ENCODE measurements around the gene NAPSA.

NAPSA gene

DNA sequence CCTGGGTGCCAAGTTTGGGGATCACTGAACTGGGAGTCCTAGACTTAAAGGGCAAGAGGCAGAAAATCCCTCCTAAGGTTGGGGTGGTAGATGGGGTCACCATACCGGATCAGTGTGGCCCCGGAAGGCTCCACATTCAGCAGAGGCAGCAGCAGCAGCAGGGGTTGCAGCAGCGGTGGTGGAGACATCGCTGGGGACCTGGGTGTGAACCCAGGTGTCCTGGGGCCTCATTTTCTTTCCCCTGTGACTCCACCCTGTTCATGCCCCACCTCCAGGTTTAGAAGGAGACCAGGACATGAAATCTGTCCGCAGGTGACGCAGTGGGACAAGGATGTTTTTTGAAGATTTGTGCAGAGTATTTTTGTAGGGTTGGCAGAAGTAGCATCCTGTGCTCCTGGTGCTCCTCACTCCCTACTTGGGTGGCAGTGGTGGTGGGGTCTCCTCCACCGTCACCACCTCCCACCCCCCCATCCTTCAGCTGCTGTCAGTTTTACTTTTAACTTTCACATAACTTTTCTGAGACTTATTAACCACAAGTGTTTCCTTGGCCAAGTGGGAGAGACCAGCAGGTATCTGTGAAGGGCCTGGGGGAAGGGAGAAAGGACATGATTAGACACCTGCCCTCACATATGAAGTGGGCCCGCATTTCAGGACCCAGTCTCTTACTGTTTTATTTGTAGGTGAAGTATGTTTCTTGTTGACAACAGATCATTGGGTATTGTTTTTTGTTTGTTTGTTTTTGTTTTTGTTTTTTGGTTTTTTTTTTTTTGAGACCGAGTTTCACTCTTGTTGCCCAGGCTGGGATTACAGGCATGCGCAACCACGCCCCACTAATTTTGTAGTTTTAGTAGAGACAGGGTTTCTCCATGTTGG is at the start of gene NAPSA:
NAPSA (minus strand) TSS at position 206 of the 873 bp plus-strand sequence; CDS start at position 188, 18 bp downstream.
- Histone ChIP-seq H2AFZ (ENCODE audit: low read depth, low read length) (no peak within 1 kb of the TSS), H3K4me1 (ENCODE audit: insufficient read depth, low read length) (peaks cover 6% of the 10 kb centered on the region), H3K9me3 (ENCODE audit: low read length) (no peaks in the 10 kb centered on the region), H3K4me3 (ENCODE audit: low read length) (no peak within 1 kb of the TSS), H3K36me3 (ENCODE audit: insufficient read depth, low read length) (no peaks in the 10 kb centered on the region), H3K27me3 (ENCODE audit: insufficient read depth, low read length) (no peaks in the 10 kb centered on the region)

DNA sequence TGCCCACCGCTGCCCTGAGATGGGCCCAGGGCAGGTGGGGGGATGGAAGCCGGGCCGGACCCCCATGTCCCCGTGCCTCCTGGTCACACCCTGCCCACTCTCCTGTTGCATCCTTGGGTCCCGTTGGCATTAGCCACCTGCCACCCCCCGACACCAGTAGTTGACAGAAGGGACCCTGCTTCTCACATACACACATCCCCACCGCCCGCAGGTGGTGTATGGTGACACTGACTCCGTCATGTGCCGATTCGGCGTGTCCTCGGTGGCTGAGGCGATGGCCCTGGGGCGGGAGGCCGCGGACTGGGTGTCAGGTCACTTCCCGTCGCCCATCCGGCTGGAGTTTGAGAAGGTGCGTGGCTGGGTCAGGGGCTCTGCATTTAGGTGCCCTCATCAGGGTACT is 48.1 kb upstream of the NAPSA start:
- H3K27me3 ChIP-seq (ENCODE audit: insufficient read depth, low read length): no peaks in the 10 kb centered on the region

DNA sequence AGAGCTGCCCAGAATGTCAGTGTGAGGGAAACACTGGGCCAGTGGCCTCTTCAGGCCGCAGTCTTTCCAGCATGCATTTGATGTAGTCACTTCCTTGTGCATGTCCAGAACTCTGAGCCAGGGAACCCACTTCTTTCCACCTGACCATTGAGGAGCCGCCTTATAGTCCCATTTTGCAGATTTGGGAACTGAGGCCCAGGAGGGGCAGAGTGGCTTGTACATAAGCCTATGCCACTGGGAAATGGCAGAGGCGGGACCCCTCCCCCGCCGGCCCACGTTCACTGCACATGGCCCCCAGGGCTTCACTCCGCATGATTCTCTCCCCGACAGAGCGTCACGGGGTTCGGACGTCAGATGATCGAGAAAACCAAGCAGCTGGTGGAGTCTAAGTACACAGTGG is 47.7 kb upstream of the NAPSA start:
- no peaks in the 10 kb centered on the region for H3K9me3 ChIP-seq (ENCODE audit: low read length)
- no peaks in the 10 kb centered on the region for H3K27me3 ChIP-seq (ENCODE audit: insufficient read depth, low read length)
- H3K4me1 ChIP-seq (ENCODE audit: insufficient read depth, low read length): no peaks in the 10 kb centered on the region
- no peak overlapping the region for H2AFZ ChIP-seq (ENCODE audit: low read depth, low read length)
- H3K36me3 ChIP-seq (ENCODE audit: insufficient read depth, low read length): peaks cover 22% of the 10 kb centered on the region
- no peak overlapping the region for H3K4me3 ChIP-seq (ENCODE audit: low read length)

More for the DNA sequence above, 48.1 kb upstream of the NAPSA start:
- Histone ChIP-seq H3K36me3 (ENCODE audit: insufficient read depth, low read length) (peaks cover 22% of the 10 kb centered on the region), H3K4me3 (ENCODE audit: low read length) (no peak overlapping the region), H3K9me3 (ENCODE audit: low read length) (no peaks in the 10 kb centered on the region), H3K4me1 (ENCODE audit: insufficient read depth, low read length) (no peaks in the 10 kb centered on the region), H2AFZ (ENCODE audit: low read depth, low read length) (no peak overlapping the region)

DNA sequence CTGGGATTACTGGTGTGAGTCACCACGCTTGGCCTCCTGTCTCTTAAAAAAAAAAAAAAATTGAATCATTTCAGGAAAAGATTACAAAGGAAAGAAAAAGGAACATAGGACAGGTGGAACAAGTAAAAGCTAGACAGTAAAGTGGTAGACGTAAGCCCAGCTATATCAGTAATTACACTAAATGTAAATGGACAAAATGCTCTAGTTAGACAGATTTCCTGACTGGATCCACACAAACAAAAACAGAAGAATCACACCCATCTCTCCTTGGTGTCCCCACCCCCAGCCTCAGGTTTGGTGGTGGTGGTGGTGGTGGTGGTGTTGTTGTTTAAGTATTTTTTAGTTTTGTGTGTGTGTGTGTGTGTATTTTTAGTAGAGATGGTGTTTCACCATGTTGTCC is 47.0 kb upstream of the NAPSA start:
- Histone ChIP-seq H3K27me3 (ENCODE audit: insufficient read depth, low read length) (no peaks in the 10 kb centered on the region), H3K9me3 (ENCODE audit: low read length) (no peaks in the 10 kb centered on the region), H3K4me3 (ENCODE audit: low read length) (no peak overlapping the region), H3K4me1 (ENCODE audit: insufficient read depth, low read length) (no peaks in the 10 kb centered on the region), H2AFZ (ENCODE audit: low read depth, low read length) (no peak overlapping the region), H3K36me3 (ENCODE audit: insufficient read depth, low read length) (peaks cover 22% of the 10 kb centered on the region)

DNA sequence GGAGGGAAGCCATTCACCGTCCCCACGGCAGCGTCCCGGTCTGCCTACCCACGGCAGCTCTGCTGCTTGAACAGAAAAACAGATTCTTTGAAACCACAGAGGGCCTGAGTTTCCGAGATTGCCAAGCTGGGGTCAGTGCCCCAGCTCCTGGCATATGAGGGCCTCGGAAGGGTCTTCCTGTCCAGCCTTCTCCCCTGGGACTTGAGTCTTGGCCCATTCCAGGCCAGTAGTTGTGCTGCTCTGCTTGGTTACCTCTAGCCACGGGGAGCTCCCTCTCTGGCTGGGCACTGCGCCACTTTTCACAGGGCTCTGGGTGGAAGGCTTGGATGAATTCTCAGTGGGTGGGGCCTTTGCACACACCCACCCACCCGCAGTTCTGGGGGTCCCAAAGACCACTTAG is 44.7 kb upstream of the NAPSA start:
- Histone ChIP-seq H3K9me3 (ENCODE audit: low read length) (no peaks in the 10 kb centered on the region), H2AFZ (ENCODE audit: low read depth, low read length) (no peak overlapping the region), H3K36me3 (ENCODE audit: insufficient read depth, low read length) (peaks cover 32% of the 10 kb centered on the region)

DNA sequence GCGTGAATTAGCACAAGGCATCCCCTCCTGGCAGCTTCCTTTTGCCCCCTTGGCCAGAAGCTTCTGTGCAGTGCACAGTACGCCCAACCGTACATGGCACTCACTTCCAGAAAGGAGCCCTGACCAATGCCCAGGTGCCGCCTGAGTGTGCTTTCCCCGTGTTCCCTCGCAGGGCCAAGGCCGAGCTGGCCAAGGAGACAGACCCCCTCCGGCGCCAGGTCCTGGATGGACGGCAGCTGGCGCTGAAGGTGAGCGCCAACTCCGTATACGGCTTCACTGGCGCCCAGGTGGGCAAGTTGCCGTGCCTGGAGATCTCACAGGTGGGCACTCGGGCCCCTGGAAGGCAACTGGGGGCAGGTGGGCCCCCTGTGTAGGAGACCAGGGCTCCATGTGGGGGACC is 43.9 kb upstream of the NAPSA start:
- H3K36me3 ChIP-seq (ENCODE audit: insufficient read depth, low read length): peaks cover 35% of the 10 kb centered on the region

More for the DNA sequence above, 44.7 kb upstream of the NAPSA start:
- Histone ChIP-seq H3K4me1 (ENCODE audit: insufficient read depth, low read length) (no peaks in the 10 kb centered on the region), H3K27me3 (ENCODE audit: insufficient read depth, low read length) (no peaks in the 10 kb centered on the region), H3K4me3 (ENCODE audit: low read length) (no peak overlapping the region)

DNA sequence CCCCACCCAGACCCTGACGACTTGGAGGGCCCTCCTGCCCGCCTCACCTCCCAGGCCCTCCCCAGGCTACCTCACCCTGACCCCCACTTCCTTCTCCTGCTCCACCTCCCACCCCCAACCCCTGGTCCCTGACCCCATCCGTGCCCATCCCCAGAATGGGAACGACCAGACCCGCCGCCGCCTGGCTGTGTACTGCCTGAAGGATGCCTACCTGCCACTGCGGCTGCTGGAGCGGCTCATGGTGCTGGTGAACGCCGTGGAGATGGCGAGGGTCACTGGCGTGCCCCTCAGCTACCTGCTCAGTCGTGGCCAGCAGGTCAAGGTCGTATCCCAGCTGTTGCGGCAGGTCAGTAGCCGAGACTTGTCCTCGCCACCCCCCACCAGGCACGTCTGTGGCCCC is 41.4 kb upstream of the NAPSA start:
- Histone ChIP-seq H2AFZ (ENCODE audit: low read depth, low read length) (no peak overlapping the region), H3K27me3 (ENCODE audit: insufficient read depth, low read length) (no peaks in the 10 kb centered on the region), H3K9me3 (ENCODE audit: low read length) (no peaks in the 10 kb centered on the region), H3K36me3 (ENCODE audit: insufficient read depth, low read length) (peaks cover 48% of the 10 kb centered on the region), H3K4me1 (ENCODE audit: insufficient read depth, low read length) (no peaks in the 10 kb centered on the region), H3K4me3 (ENCODE audit: low read length) (no peak overlapping the region)

More for the DNA sequence above, 43.9 kb upstream of the NAPSA start:
- Histone ChIP-seq H3K4me3 (ENCODE audit: low read length) (no peak overlapping the region), H3K9me3 (ENCODE audit: low read length) (no peaks in the 10 kb centered on the region), H2AFZ (ENCODE audit: low read depth, low read length) (no peak overlapping the region), H3K4me1 (ENCODE audit: insufficient read depth, low read length) (no peaks in the 10 kb centered on the region), H3K27me3 (ENCODE audit: insufficient read depth, low read length) (no peaks in the 10 kb centered on the region)

DNA sequence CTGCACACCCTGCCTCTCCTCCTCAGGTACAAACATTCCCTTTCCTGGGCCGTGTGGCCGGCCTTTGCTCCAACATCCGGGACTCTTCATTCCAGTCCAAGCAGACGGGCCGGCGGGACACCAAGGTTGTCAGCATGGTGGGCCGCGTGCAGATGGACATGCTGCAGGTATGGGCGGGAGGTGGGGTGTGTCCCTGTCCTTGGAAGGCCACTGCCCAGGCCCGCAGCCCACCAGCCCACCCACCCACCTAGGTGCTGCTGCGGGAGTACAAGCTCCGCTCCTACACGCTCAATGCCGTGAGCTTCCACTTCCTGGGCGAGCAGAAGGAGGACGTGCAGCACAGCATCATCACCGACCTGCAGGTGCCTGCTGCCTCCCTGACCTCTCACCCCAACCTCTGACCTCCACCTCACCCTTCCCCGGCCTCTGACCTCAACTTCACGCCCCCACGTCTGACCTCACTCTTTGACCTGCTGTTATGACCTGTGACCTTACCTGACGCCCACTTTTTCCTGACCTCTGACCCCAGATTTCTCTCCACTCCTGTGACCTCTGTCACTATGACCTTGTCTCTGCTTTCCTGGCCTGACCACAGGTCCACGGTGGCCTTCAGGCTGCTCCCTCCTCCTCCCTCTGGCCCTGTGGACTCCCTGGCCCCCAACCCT is 40.8 kb upstream of the NAPSA start:
- H3K4me3 ChIP-seq (ENCODE audit: low read length): no peak overlapping the region
- H3K9me3 ChIP-seq (ENCODE audit: low read length): no peaks in the 10 kb centered on the region

DNA sequence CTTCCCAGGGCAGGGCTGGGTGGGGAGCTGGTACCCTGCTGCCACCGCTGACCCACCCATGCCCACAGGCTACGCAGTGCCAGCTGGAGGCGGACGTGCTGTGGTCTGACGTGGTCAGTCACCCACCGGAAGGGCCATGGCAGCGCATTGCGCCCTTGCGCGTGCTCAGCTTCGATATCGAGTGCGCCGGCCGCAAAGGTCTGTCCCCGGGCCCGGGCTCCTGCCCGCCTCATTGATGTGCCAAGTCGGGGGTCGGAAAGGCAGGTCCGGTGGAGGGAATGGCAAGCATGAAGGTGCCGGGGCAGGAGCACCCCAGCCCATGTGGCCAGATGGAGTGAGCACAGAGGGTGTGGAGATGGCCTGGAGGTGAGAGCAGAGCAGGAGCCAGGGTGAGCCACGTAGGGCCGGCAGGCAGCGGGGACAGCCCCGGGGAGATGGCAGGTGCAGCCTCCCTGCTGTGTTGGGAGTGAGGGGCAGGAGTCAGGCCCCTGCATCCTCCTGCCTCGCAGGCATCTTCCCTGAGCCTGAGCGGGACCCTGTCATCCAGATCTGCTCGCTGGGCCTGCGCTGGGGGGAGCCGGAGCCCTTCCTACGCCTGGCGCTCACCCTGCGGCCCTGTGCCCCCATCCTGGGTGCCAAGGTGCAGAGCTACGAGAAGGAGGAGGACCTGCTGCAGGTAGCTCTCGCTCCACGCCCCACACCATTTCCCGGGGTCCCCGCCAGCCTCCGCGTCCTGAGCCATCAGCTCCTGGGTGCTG is 37.3 kb upstream of the NAPSA start:
- no peaks in the 10 kb centered on the region for H3K4me1 ChIP-seq (ENCODE audit: insufficient read depth, low read length)
- no peak overlapping the region for H3K4me3 ChIP-seq (ENCODE audit: low read length)
- no peaks in the 10 kb centered on the region for H3K27me3 ChIP-seq (ENCODE audit: insufficient read depth, low read length)
- no peaks in the 10 kb centered on the region for H3K9me3 ChIP-seq (ENCODE audit: low read length)
- H3K36me3 ChIP-seq (ENCODE audit: insufficient read depth, low read length): peaks cover 34% of the 10 kb centered on the region
- H2AFZ ChIP-seq (ENCODE audit: low read depth, low read length): no peak overlapping the region

More for the DNA sequence above, 40.8 kb upstream of the NAPSA start:
- no peaks in the 10 kb centered on the region for H3K4me1 ChIP-seq (ENCODE audit: insufficient read depth, low read length)
- H2AFZ ChIP-seq (ENCODE audit: low read depth, low read length): no peak overlapping the region
- H3K27me3 ChIP-seq (ENCODE audit: insufficient read depth, low read length): no peaks in the 10 kb centered on the region
- peaks cover 48% of the 10 kb centered on the region for H3K36me3 ChIP-seq (ENCODE audit: insufficient read depth, low read length)

DNA sequence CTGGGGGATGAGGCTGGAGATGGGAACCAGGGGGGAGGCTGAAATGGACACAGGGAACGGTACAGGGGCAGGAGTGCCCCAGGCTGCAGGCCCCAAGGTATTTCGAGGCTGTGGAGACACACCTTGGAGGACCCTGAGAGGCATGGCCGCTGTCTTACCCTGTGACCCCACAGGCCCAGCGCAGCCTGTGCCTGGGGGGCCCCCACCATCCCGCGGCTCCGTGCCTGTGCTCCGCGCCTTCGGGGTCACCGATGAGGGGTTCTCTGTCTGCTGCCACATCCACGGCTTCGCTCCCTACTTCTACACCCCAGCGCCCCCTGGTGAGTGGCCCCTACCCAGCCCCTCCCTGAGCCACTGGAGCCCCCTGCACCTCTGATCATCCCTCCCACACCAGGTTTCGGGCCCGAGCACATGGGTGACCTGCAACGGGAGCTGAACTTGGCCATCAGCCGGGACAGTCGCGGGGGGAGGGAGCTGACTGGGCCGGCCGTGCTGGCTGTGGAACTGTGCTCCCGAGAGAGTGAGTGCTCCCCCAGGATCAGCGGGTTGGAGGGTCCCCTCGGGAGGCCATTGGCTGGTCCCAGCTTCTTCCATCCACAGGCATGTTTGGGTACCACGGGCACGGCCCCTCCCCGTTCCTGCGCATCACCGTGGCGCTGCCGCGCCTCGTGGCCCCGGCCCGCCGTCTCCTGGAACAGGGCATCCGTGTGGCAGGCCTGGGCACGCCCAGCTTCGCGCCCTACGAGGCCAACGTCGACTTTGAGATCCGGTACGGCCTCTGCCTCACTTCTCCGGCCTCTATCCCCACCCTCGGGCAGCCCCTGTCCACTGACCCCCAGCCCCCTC is 36.4 kb upstream of the NAPSA start:
- no peak overlapping the region for H3K4me3 ChIP-seq (ENCODE audit: low read length)
- no peaks in the 10 kb centered on the region for H3K9me3 ChIP-seq (ENCODE audit: low read length)
- H3K36me3 ChIP-seq (ENCODE audit: insufficient read depth, low read length): peaks cover 29% of the 10 kb centered on the region
- H2AFZ ChIP-seq (ENCODE audit: low read depth, low read length): no peak overlapping the region
- H3K4me1 ChIP-seq (ENCODE audit: insufficient read depth, low read length): no peaks in the 10 kb centered on the region
- no peaks in the 10 kb centered on the region for H3K27me3 ChIP-seq (ENCODE audit: insufficient read depth, low read length)

DNA sequence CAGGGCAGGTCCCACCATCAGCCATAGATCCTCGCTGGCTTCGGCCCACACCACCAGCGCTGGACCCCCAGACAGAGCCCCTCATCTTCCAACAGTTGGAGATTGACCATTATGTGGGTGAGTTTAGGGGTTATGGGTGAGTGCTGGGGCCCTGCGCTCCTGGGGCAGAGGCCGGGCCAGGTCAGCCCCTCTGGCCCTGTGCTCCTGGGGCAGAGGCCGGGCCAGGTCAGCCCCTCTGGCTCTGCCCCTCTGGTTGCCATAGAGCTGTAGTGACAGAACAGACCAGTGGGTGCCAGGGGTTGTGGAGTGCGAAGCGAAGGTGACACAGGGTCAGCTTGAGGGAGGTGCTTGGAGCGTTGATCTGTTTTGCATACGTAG is 33.9 kb upstream of the NAPSA start:
- Histone ChIP-seq H2AFZ (ENCODE audit: low read depth, low read length) (no peak overlapping the region), H3K27me3 (ENCODE audit: insufficient read depth, low read length) (no peaks in the 10 kb centered on the region), H3K4me1 (ENCODE audit: insufficient read depth, low read length) (no peaks in the 10 kb centered on the region), H3K36me3 (ENCODE audit: insufficient read depth, low read length) (peaks cover 22% of the 10 kb centered on the region), H3K9me3 (ENCODE audit: low read length) (peaks cover 2% of the 10 kb centered on the region), H3K4me3 (ENCODE audit: low read length) (no peak overlapping the region)

DNA sequence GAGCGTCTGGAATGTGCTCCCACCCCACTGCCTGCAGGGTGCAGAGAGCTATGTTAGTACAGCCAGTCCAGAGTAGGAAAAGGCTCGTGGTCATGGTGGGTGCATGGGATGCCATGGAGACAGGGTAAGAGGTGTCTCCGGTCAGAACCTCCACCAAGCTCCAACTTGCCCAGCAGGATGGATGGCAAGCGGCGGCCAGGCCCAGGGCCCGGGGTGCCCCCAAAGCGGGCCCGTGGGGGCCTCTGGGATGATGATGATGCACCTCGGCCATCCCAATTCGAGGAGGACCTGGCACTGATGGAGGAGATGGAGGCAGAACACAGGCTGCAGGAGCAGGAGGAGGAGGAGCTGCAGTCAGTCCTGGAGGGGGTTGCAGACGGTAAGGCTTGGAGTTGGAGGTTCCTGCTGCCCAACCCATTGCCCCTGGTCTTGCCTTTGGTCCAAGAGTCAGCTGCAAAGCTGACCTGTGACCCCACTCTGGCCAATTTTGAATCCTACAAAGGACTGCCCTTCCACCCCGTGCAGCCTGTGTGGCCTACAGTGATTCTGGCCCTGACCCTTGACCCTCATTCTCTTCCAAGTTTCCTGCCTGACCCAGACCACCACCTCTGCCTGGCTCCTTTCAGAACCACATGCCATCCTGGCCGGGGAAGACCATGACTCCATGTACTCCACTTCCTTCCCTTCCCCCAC is 33.4 kb upstream of the NAPSA start:
- no peaks in the 10 kb centered on the region for H3K27me3 ChIP-seq (ENCODE audit: insufficient read depth, low read length)
- H2AFZ ChIP-seq (ENCODE audit: low read depth, low read length): no peak overlapping the region
- H3K9me3 ChIP-seq (ENCODE audit: low read length): peaks cover 4% of the 10 kb centered on the region
- no peak overlapping the region for H3K4me3 ChIP-seq (ENCODE audit: low read length)
- no peaks in the 10 kb centered on the region for H3K4me1 ChIP-seq (ENCODE audit: insufficient read depth, low read length)
- peaks cover 20% of the 10 kb centered on the region for H3K36me3 ChIP-seq (ENCODE audit: insufficient read depth, low read length)
